ENCODE measurements around the gene PPIF. TPM values are rescaled to one million over a fixed set of nuclear protein-coding genes. Genes with fewer than 3 reads are reported as not detected.

PPIF gene
- total RNA-seq, 2 donors from 2014 or later, result 50.4 to 51.0 TPM

DNA sequence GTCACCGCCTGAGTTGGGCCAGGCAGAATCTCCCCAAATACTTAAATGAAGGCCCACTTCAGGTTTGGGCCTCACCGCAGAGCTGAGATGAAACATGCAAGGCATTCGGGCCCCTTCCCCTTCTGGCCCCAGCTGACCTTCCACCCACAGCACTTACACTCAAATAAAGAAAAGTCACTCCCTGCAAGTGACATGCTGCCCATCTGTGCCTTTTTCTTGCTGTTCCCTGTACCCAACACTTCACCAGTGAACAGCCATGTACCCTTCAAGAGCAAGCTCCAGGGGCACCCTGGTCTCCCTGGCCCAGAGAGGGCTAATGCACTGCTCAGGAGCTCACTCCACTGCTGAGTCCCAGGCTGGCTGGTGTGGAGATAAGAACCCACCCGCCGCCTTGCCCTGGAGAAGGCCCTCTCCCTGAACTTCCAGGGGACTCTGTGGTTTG lies 57.4 kb downstream of the PPIF start:
- Histone ChIP-seq H3K9me3 (ENCODE audit: control insufficient read depth, low read length) (no peaks in the 10 kb centered on the region), H3K36me3 (ENCODE audit: control insufficient read depth, insufficient read depth, low read length) (no peaks in the 10 kb centered on the region), H3K27me3 (ENCODE audit: control insufficient read depth, insufficient read depth, low read length, poor library complexity, severe bottlenecking) (no peaks in the 10 kb centered on the region), H3K27ac (ENCODE audit: low read depth, low read length) (peak overlapping the region; percentile 86), H3K9ac (ENCODE audit: extremely low read depth, low read length, poor library complexity, severe bottlenecking) (no peak overlapping the region), H3K4me1 (ENCODE audit: control insufficient read depth, insufficient read depth, low read length) (peaks cover 9% of the 10 kb centered on the region), H3K4me3 (ENCODE audit: low read length) (no peak overlapping the region)
- DNase-seq, result peak; percentile 55
- no peaks in the 10 kb centered on the region for H3K36me3 Mint-ChIP-seq (ENCODE audit: low read depth)
- H3K9me3 Mint-ChIP-seq, result no peaks in the 10 kb centered on the region
- H3K4me3 Mint-ChIP-seq, result no peak overlapping the region
- no peak overlapping the region for H3K27ac Mint-ChIP-seq
- peaks cover 20% of the 10 kb centered on the region for H3K4me1 Mint-ChIP-seq
- TF ChIP-seq, protein P1, sequence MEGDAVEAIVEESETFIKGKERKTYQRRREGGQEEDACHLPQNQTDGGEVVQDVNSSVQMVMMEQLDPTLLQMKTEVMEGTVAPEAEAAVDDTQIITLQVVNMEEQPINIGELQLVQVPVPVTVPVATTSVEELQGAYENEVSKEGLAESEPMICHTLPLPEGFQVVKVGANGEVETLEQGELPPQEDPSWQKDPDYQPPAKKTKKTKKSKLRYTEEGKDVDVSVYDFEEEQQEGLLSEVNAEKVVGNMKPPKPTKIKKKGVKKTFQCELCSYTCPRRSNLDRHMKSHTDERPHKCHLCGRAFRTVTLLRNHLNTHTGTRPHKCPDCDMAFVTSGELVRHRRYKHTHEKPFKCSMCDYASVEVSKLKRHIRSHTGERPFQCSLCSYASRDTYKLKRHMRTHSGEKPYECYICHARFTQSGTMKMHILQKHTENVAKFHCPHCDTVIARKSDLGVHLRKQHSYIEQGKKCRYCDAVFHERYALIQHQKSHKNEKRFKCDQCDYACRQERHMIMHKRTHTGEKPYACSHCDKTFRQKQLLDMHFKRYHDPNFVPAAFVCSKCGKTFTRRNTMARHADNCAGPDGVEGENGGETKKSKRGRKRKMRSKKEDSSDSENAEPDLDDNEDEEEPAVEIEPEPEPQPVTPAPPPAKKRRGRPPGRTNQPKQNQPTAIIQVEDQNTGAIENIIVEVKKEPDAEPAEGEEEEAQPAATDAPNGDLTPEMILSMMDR (conservative IDR thresholded peaks at IDR 0.05), result no peak
- no peaks in the 10 kb centered on the region for H3K27me3 Mint-ChIP-seq (ENCODE audit: insufficient read depth)
- 44 to 58% methylated on average over 3 to 5 of the region's 5 CpGs for WGBS, 2 experiments (ENCODE audit: insufficient coverage in 1 of 2, insufficient read length in 1 of 2)

Other genes starting within 250 kb of the PPIF start
- 10 to 100 TPM in 1 of 2 donors, 1 to 10 TPM in 1; 7.6 to 10.7 TPM for gene ZCCHC24, start 98.2 kb downstream of the PPIF start, total RNA-seq
- gene EIF5AL1, start 165.1 kb downstream of the PPIF start, total RNA-seq, result under 1 TPM; 0.22 to 0.62 TPM
- not detected for gene SFTPA2, start 212.9 kb downstream of the PPIF start, total RNA-seq

All from endodermal cell (in vitro differentiated cells).